VCaP (cell line): ENCODE measurements around the gene CFL2.

ENCODE experiments used
- H3K27ac ChIP-seq: fragments of 450-650 bp; 2 replicates; pipeline ENCODE4 v1.5.1; 2017
- CTCF ChIP-seq: fragments of 450-650 bp; conservative IDR thresholded peaks from 2 replicates; pipeline ENCODE4 v1.5.1; 2017; ENCODE audit warnings: mild to moderate bottlenecking, moderate library complexity

The CFL2 gene

GRCh38 chr14:34693228-34693939 is 21.0 kb downstream of the CFL2 start:
- no peak for TF ChIP-seq CTCF
- no peak overlapping the region for H3K27ac ChIP-seq

GRCh38 chr14:34692898-34693227 is 21.5 kb downstream of the CFL2 start:
- TF ChIP-seq CTCF: no peak
- no peak overlapping the region for H3K27ac ChIP-seq

- H3K27ac ChIP-seq: no peak overlapping the region
- TF ChIP-seq CTCF: no peak
These were observed 22.0 kb downstream of the CFL2 start for GRCh38 chr14:34692348-34692747.

DNA sequence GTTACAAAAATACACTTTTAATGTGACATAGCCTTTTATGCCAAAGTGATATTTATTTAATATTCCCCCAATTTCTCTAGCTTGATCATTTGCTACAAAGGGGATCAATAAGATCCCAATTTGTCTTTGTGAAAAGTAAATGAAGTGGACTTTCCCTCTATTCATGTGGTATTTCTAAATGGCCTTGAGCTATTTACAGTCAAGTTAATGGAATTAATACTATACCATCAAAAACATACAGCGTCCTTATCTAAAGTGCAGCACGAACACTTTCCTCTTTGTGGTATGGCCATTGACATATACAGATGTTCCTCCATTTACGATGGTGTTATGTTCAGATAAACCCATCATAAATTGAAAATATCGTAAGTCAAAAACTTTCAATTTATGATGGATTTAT is 23.2 kb downstream of the CFL2 start:
- H3K27ac ChIP-seq: no peak overlapping the region
- no peak for TF ChIP-seq CTCF

DNA sequence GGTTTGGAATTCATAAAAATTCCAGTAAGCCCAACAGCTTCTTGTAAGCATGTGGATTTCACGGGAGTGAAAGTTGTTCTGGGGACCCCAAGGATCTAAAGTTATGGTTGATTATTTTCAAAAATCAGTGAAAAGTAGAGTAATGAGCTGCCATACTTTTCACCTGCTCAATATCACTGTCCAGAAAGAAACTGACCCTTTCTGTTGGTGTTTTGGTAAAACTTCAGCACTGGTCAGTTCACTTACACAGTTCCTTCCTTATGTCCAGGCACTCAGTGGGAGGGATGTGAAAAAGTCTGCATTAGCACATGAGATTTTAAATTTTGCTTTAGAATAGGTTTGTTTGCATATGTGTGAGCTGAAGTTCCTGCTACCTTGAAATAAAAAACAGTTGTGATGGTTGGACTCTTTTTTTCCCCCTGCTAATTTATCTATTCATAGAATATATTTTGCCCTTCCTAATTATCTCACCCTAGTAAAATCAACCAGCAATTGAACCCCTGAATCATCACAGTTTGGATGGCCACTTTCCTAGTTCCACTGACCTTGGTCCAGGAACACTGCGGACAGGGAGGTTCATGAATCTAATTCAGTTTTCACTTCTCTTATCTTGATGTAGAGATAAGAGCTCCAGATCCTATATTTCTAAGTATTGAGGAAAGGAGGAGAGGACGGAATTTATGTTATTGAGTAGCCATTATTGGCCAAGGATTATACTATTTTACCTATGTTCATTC is 25.8 kb downstream of the CFL2 start:
- no peak overlapping the region for H3K27ac ChIP-seq
- no peak for TF ChIP-seq CTCF

DNA sequence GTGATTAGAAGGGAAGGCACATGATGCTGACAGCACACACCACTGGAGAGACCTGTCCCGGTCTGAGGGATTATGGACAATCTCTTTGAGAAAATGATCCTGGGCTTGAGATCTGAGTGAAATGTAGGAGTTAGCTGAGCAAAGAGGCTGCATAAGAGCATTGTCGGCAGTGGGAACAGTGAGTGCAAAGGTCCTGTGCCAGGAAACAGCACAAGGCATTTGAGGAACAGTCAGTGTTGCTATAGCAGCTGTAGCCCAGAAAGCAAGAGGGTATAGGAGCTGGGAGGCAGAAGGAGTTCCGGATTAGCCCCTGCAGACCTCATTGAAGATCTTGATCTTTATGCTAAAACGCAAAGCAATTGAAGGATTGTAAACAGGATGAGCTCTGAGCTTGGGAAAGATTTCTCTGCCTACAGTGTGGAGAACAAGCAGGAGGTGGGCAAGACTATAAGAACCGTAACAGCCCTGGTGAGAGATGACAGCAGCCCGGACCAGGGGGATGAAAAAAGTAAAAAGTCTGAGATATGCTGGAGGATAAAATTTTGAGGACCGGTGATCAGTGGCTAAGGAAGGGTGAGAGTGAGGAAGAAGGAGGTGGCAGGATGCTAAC is 28.5 kb downstream of the CFL2 start:
- H3K27ac ChIP-seq: no peak overlapping the region
- TF ChIP-seq CTCF: no peak

DNA sequence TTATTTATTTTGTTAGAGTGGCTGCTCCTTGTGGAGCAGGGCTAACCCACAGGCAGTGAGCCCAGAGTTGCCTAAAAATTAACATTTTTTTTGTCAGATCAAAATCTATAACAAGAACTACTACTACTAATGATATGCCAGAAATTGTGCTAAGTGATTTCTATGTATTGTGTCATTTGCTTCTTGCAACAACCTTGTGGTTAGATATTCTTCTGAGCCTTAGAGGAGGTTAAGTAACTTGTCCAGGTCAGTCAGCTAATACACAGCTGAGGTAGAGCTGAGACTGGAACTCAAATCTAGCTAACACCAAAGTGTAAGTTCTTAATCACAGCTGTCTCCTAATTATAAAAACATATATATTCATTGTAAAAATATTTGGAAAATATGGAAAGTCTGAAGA is 29.8 kb downstream of the CFL2 start:
- TF ChIP-seq CTCF: no peak
- no peak overlapping the region for H3K27ac ChIP-seq
